AG09309 (cell line): ENCODE results near the gene ERFE.

Source experiments
- DNase-seq: peaks from one replicate; pipeline ENCODE4 v3.0.0-alpha.2; 2010; ENCODE audit warnings: low read depth
- H3K4me3 ChIP-seq: 2 replicates; pipeline ENCODE4 v1.5.1; 2011; ENCODE audit warnings: mild to moderate bottlenecking, low read depth, low read length, moderate library complexity; ENCODE audit not compliant: control insufficient read depth
- TF ChIP-seq, protein P1 (sequence below): IDR thresholded peaks from 2 replicates; pipeline ENCODE4 v1.5.1; 2011; ENCODE audit warnings: mild to moderate bottlenecking, low read depth, low read length, inconsistent platforms; ENCODE audit not compliant: insufficient read depth, control insufficient read depth; ENCODE audit errors: missing control alignments

Gene ERFE

DNA sequence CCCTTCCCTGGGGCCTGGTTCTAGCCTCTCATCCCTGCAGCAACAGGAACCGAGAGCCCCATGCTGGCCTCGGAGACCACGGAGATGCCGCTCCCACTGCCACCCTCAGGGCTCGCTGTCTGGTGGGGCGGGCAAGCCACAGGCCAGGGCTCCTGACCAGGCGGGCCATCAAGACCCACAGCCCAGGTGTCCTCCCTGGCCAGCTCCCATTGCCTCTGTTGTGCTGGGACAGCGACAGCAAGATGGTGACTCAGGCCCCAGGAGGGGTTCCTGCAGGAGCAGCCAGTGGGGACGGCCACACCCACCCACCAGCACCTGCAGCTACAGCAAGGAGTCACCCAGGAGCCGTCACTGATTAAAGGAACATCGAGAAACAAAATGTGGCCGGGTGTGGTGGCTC lies 12.9 kb upstream of the ERFE start:
- no peak overlapping the region for H3K4me3 ChIP-seq
- TF ChIP-seq, protein P1, sequence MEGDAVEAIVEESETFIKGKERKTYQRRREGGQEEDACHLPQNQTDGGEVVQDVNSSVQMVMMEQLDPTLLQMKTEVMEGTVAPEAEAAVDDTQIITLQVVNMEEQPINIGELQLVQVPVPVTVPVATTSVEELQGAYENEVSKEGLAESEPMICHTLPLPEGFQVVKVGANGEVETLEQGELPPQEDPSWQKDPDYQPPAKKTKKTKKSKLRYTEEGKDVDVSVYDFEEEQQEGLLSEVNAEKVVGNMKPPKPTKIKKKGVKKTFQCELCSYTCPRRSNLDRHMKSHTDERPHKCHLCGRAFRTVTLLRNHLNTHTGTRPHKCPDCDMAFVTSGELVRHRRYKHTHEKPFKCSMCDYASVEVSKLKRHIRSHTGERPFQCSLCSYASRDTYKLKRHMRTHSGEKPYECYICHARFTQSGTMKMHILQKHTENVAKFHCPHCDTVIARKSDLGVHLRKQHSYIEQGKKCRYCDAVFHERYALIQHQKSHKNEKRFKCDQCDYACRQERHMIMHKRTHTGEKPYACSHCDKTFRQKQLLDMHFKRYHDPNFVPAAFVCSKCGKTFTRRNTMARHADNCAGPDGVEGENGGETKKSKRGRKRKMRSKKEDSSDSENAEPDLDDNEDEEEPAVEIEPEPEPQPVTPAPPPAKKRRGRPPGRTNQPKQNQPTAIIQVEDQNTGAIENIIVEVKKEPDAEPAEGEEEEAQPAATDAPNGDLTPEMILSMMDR: no peak
- DNase-seq: no peak

DNA sequence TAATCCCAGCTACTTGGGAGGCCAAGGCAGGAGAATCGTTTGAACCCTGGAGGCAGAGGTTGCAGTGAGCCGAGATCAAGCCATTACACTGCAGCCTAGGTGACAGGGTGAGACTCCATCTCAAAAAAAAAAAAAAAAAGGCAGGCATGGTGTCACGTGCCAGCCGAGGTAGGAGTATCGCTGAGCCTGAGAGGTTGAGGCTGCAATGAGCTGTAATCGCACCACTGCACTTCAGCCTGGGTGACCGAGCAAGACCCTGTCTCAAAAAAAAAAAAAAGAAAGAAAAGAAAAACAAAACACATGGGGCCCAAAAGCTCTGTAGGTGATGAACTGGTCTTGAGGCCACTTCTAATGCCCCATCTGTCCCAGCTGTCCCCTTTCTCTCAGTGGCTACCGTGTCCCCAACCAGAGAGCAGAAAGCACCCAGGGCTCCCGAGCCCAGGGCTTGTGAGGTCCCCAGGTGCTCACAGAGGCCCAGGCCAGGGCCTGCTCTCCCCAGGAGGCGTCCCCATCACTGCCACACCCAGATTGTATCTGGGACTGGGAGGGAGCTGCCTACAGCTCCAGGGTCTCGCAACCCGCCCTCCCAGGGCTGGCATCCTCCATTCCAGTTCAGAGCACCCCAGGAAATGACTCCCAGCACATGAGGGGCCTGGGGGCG lies 11.8 kb upstream of the ERFE start:
- H3K4me3 ChIP-seq: no peak overlapping the region
- TF ChIP-seq, protein P1: no peak
- DNase-seq: no peak

DNA sequence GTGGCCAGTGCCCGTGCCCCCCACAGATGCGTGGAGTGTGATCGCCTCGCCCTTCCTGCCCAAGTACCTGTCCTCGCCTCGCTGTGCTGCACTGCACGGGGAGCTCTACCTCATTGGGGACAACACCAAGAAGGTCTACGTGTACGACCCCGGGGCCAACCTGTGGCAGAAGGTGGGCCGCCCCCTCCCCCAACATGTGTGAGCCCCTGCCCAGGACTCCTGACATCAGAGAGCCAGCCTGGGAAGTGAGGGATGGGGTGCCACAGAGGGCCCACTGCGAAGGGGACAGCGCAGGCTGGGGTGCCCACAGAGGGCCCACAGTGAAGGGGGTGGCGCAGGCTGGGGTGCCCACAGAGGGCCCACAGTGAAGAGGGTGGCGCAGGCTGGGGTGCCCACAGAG lies 9.8 kb upstream of the ERFE start:
- TF ChIP-seq, protein P1: no peak
- DNase-seq: no peak
- no peak overlapping the region for H3K4me3 ChIP-seq

DNA sequence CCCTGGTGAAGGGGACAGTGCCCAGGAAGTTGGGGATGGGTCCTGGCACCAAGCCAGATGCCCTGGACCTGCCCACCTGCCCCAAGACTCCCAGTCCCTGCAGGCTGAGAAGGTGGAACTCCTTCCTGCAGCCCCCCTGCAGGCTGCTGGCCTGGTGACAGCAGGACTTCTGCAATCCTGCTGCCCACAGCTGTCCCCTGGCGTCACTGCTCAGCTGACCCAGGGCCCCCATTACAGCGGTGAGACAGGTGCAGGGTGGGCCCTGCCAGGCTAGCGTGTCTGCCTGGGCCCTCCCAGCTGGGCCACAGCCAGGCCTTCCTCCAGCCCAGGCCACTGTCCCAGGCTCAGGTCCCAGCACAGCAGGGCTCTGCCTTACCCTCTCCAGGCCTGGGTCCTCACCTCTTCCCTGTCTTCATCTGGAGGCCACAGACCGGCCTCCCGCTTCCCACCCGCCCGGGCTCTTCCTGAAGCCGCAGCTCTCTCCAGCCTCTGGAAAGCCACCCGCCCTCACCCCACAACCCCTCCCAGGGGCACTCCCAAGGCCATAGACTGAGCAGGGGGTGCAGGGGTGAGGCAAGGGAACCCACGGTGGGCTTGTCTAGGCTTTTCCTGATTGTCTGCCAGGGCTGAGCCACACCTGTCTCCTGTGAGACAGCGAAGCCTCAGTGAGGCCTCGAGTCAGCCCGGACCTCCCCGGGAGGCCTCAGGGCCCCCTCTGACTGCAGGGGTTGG lies 8.8 kb upstream of the ERFE start:
- no peak for DNase-seq

DNA sequence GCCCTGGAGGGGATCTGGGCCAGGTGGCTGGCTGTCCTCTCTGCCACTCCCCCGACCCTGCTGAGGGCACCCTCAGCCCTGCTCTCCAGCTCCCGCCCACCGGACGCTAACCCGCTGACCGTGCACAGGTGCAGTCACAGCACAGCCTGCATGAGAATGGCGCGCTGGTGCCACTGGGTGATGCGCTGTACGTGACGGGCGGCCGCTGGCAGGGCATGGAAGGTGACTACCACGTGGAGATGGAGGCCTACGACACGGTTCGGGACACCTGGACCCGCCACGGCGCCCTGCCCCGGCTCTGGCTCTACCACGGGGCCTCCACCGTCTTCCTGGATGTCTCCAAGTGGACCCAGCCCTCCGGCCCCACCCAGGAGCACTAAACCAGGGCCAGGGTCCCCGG lies 8.1 kb upstream of the ERFE start:
- no peak overlapping the region for H3K4me3 ChIP-seq
- TF ChIP-seq, protein P1: no peak

More for the DNA sequence above, 8.8 kb upstream of the ERFE start:
- TF ChIP-seq, protein P1: no peak
- H3K4me3 ChIP-seq: no peak overlapping the region

DNA sequence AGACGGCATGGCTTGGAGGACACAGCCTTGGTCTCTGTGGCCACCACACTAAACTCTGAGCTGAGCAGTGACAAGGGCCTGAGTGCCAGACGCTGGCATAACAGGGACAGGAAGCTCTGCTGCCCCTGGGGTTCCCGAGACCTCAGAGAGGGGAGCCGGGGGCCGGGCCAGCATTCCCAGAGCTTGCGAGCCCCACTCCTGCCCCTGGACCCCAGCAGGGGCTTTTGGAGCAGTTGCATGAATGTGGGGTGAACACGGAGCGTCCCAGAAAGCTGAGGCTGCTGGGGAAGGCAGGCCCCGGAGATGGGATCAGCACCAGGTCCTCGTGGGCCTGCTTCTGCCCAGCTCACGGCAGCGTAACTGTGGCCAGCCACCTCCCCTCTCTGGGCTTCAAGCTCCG lies 7.6 kb upstream of the ERFE start:
- H3K4me3 ChIP-seq: no peak overlapping the region
- TF ChIP-seq, protein P1: no peak
- DNase-seq: no peak

More for the DNA sequence above, 8.1 kb upstream of the ERFE start:
- no peak for DNase-seq
